Fibroblast of lung (primary cell): ENCODE results near the gene GAS2L2. TPM values are rescaled to one million over a fixed set of nuclear protein-coding genes. Genes with fewer than 3 reads are reported as not detected.

Source experiments
- DNase-seq, 2 donors: peaks; one replicate each; pipeline versions ENCODE4 v3.0.0 to v3.0.0-alpha.2; 2010; ENCODE audit warnings: low read depth in 2 of 2
- H2AFZ ChIP-seq: 2 replicates; pipeline ENCODE4 v1.5.1; 2012; ENCODE audit warnings: low read length, control low read depth, inconsistent platforms
- H3K27ac ChIP-seq: 2 replicates; pipeline ENCODE4 v1.5.1; 2011; ENCODE audit warnings: low read length, control low read depth; ENCODE audit not compliant: insufficient read depth
- H3K27me3 ChIP-seq: 2 replicates; pipeline ENCODE4 v1.5.1; 2011; ENCODE audit warnings: mild to moderate bottlenecking, low read length; ENCODE audit not compliant: control insufficient read depth, insufficient read depth
- H3K36me3 ChIP-seq: 2 replicates; pipeline ENCODE4 v1.5.1; 2011; ENCODE audit warnings: low read length; ENCODE audit not compliant: control insufficient read depth, insufficient read depth
- H3K4me1 ChIP-seq: 2 replicates; pipeline ENCODE4 v1.5.1; 2011; ENCODE audit warnings: low read length; ENCODE audit not compliant: control insufficient read depth, insufficient read depth; ENCODE audit errors: extremely low read depth
- H3K4me2 ChIP-seq: 2 replicates; pipeline ENCODE4 v1.5.1; 2011; ENCODE audit warnings: low read length, control low read depth; ENCODE audit not compliant: insufficient read depth; ENCODE audit errors: extremely low read depth
- H3K4me3 ChIP-seq, 4 experiments: fragments of 200-600 bp in 1 of 4; sonication (generic) in 1 of 4; replicated peaks in 1 of 4; 2 replicates each; pipeline ENCODE4 v1.5.1; 2011 to 2016; ENCODE audit warnings: low read length in 4 of 4, low read depth in 3 of 4, mild to moderate bottlenecking in 3 of 4, control low read depth in 2 of 4, inconsistent platforms in 1 of 4, mixed read lengths in 1 of 4; ENCODE audit not compliant: insufficient read depth in 1 of 4; ENCODE audit errors: control extremely low read depth in 1 of 4
- H3K79me2 ChIP-seq: 2 replicates; pipeline ENCODE4 v1.5.1; 2012; ENCODE audit warnings: mild to moderate bottlenecking, low read length, inconsistent platforms; ENCODE audit not compliant: control insufficient read depth, insufficient read depth
- H3K9ac ChIP-seq: 2 replicates; pipeline ENCODE4 v1.5.1; 2011; ENCODE audit warnings: mild to moderate bottlenecking, low read length, control low read depth; ENCODE audit not compliant: insufficient read depth
- H3K9me3 ChIP-seq: 2 replicates; pipeline ENCODE4 v1.5.1; 2012; ENCODE audit warnings: low read depth, low read length; ENCODE audit not compliant: control insufficient read depth, insufficient read depth
- H4K20me1 ChIP-seq: 2 replicates; pipeline ENCODE4 v1.5.1; 2011; ENCODE audit warnings: low read length; ENCODE audit not compliant: control insufficient read depth, insufficient read depth; ENCODE audit errors: extremely low read depth
- EZH2 ChIP-seq: IDR thresholded peaks from 2 replicates; pipeline ENCODE4 v1.5.1; 2012; ENCODE audit warnings: low read length, control low read depth, mild to moderate bottlenecking; ENCODE audit errors: missing control alignments
- polyA plus RNA-seq, 2 donors: library from polyadenylated mRNA; depleted of rRNA in 1 of 2; stranded (reverse) in 1 of 2; unstranded in 1 of 2; fragments of >200 nt; gene quantifications; 2 replicates each; pipeline ENCODE4 v1.2.1, GENCODE V29; 2011 to 2012; ENCODE audit warnings: missing spikeins in 1 of 2
- total RNA-seq: library from RNA; depleted of rRNA; stranded (reverse); fragments of >200 nt; gene quantifications from 2 replicates; pipeline ENCODE4 v1.2.1, GENCODE V29; 2014
- TF ChIP-seq, protein P1 (sequence below), 2 donors: IDR thresholded peaks in 1 of 2; conservative IDR thresholded peaks in 1 of 2; 1 replicate in 1 of 2; 2 replicates in 1 of 2; pipeline ENCODE4 v1.5.1; 2011 to 2012; ENCODE audit warnings: low read length in 2 of 2, control low read depth in 1 of 2, inconsistent platforms in 1 of 2, low read depth in 1 of 2, mild to moderate bottlenecking in 1 of 2

GAS2L2 gene
- total and polyA plus RNA-seq, 2 donors (not counting 1 experiment from before 2014, with no cell fraction given), result not detected

- H3K4me3 ChIP-seq, result no peak overlapping the region
- H3K27ac ChIP-seq, result no peak overlapping the region
- no peak overlapping the region for H3K9ac ChIP-seq
- H3K9me3 ChIP-seq, result no peaks in the 10 kb centered on the region
- H3K4me2 ChIP-seq, result no peak overlapping the region
- no peak for TF ChIP-seq EZH2
- TF ChIP-seq, protein P1, sequence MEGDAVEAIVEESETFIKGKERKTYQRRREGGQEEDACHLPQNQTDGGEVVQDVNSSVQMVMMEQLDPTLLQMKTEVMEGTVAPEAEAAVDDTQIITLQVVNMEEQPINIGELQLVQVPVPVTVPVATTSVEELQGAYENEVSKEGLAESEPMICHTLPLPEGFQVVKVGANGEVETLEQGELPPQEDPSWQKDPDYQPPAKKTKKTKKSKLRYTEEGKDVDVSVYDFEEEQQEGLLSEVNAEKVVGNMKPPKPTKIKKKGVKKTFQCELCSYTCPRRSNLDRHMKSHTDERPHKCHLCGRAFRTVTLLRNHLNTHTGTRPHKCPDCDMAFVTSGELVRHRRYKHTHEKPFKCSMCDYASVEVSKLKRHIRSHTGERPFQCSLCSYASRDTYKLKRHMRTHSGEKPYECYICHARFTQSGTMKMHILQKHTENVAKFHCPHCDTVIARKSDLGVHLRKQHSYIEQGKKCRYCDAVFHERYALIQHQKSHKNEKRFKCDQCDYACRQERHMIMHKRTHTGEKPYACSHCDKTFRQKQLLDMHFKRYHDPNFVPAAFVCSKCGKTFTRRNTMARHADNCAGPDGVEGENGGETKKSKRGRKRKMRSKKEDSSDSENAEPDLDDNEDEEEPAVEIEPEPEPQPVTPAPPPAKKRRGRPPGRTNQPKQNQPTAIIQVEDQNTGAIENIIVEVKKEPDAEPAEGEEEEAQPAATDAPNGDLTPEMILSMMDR (conservative IDR thresholded peaks at IDR 0.05 in 1 of 2, IDR thresholded peaks at IDR 0.05 in 1 of 2; ENCODE audit: low read depth in 1 of 2, low read length in 2 of 2), result no peak
- no peaks in the 10 kb centered on the region for H3K79me2 ChIP-seq
- no peak overlapping the region for H2AFZ ChIP-seq
- H3K27me3 ChIP-seq, result peaks cover 37% of the 10 kb centered on the region
- H3K4me1 ChIP-seq, result no peaks in the 10 kb centered on the region
- H4K20me1 ChIP-seq, result no peaks in the 10 kb centered on the region
- peak; percentile 45 for DNase-seq
- no peaks in the 10 kb centered on the region for H3K36me3 ChIP-seq
Observed at GRCh38 chr17:35743626-35744328, 9.3 kb downstream of the GAS2L2 start.

DNA sequence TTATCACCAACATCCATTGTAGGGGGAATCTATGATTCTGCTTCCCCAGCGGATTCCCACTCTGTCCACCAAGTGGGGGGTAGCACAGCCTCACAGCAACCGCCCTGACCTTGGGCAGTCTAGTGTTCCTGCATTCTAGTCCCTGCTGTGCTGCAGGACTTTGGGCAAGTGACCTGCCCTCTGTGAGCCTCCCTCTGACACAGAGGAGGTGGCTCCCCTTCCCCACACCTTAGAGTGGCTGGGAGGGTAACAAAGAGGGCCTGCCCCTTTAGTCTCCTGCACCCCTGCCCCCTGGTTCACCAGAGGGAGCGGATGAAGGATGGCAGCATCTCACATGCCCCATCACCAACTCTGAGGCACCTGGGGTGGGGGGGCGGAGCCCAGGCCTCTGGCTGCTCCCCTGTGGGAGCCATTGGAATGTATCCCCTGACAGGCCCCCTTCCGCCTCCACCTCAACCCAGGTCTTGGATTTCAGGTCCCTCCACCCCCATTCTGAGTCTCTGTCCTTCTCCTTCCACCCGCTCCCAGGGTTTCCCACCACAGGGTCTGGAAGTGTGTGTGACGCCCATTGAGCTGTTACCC lies 10.1 kb downstream of the GAS2L2 start:
- no peak for TF ChIP-seq EZH2
- TF ChIP-seq, protein P1 (conservative IDR thresholded peaks at IDR 0.05 in 1 of 2, IDR thresholded peaks at IDR 0.05 in 1 of 2; ENCODE audit: low read depth in 1 of 2, low read length in 2 of 2), result no peak
- Histone ChIP-seq H3K4me3 (no peak overlapping the region), H3K4me2 (no peak overlapping the region), H3K79me2 (no peaks in the 10 kb centered on the region), H2AFZ (no peak overlapping the region), H3K9me3 (no peaks in the 10 kb centered on the region), H3K27me3 (peaks cover 36% of the 10 kb centered on the region), H3K9ac (no peak overlapping the region), H3K4me1 (no peaks in the 10 kb centered on the region), H3K27ac (no peak overlapping the region), H3K36me3 (no peaks in the 10 kb centered on the region), H4K20me1 (no peaks in the 10 kb centered on the region)
- DNase-seq, result no peak

- Histone ChIP-seq H3K27ac (no peak overlapping the region), H3K79me2 (no peaks in the 10 kb centered on the region), H4K20me1 (no peaks in the 10 kb centered on the region), H3K4me1 (no peaks in the 10 kb centered on the region), H3K9ac (no peak overlapping the region), H2AFZ (no peak overlapping the region), H3K36me3 (no peaks in the 10 kb centered on the region), H3K9me3 (no peaks in the 10 kb centered on the region), H3K27me3 (peaks cover 36% of the 10 kb centered on the region), H3K4me3 (no peak overlapping the region), H3K4me2 (no peak overlapping the region)
- no peak for TF ChIP-seq EZH2
- TF ChIP-seq, protein P1 (conservative IDR thresholded peaks at IDR 0.05 in 1 of 2, IDR thresholded peaks at IDR 0.05 in 1 of 2; ENCODE audit: low read depth in 1 of 2, low read length in 2 of 2), result no peak
- no peak for DNase-seq
Observed at GRCh38 chr17:35742496-35742895, 10.5 kb downstream of the GAS2L2 start.
